Measurements from ENCODE around the gene SS18L1. TPM values are rescaled to one million over a fixed set of nuclear protein-coding genes. Genes with fewer than 3 reads are reported as not detected.

SS18L1 gene
- total and polyA plus RNA-seq, 7 donors = 4.9 to 11.7 (median 9.5) TPM

GRCh38 chr20:62202676-62203377 lies 59.3 kb downstream of the SS18L1 start:
- intact Hi-C loops (cut with DNase I) = no loop called here
- Histone ChIP-seq H3K27ac (no peak overlapping the region), H3K36me3 (peaks cover 19 to 59% (median 35%) of the 10 kb centered on the region in 4 donors), H3K4me1 (no peaks in the 10 kb centered on the region), H3K27me3 (no peaks in the 10 kb centered on the region), H3K9me3 (no peaks in the 10 kb centered on the region), H3K4me3 (no peak overlapping the region)
- DNase-seq = no peak
- 90 to 92% methylated on average over 23 of the region's 23 CpGs for WGBS, 2 donors
- TF ChIP-seq EP300 (IDR thresholded peaks at IDR 0.05) = no peak
- no peak for TF ChIP-seq POLR2AphosphoS5 (IDR thresholded peaks at IDR 0.05)
- TF ChIP-seq, protein P1, sequence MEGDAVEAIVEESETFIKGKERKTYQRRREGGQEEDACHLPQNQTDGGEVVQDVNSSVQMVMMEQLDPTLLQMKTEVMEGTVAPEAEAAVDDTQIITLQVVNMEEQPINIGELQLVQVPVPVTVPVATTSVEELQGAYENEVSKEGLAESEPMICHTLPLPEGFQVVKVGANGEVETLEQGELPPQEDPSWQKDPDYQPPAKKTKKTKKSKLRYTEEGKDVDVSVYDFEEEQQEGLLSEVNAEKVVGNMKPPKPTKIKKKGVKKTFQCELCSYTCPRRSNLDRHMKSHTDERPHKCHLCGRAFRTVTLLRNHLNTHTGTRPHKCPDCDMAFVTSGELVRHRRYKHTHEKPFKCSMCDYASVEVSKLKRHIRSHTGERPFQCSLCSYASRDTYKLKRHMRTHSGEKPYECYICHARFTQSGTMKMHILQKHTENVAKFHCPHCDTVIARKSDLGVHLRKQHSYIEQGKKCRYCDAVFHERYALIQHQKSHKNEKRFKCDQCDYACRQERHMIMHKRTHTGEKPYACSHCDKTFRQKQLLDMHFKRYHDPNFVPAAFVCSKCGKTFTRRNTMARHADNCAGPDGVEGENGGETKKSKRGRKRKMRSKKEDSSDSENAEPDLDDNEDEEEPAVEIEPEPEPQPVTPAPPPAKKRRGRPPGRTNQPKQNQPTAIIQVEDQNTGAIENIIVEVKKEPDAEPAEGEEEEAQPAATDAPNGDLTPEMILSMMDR (IDR thresholded peaks at IDR 0.05) = no peak
- TF ChIP-seq POLR2A (IDR thresholded peaks at IDR 0.05) = no peak

DNA sequence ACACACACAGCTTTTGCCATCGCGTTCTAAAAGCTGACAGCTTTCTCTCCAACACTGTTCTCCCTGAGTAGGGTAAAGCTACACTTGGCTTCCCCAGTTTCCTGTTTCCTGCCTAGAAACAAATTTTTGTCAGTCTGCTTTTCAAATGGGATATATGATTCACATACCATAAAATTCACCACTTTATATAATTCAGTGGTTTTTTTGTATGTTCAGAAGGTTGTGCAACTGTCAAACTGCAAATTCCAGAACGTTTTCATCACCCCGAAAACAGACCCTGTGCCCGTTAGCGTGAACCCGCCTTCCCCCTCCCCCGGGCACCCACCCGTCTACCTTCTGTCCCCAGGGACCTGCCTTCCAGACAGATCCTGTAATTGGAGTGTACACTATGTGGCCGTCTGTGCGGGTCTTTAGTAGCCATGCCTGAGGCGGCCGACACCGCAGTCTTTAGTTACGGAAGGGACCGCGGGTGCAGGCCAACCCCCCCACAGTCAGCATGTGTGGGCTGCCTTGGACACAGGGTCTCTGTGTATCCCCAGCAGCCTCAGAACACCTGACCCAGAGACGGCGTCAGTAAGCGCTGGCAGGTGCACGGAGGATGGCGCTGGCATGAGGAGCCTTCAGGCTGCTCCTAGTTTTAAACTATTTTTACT lies 59.9 kb downstream of the SS18L1 start:
- WGBS, 2 donors = 87 to 90% methylated on average over 22 of the region's 22 CpGs
- Histone ChIP-seq H3K36me3 (peaks cover 13 to 52% (median 29%) of the 10 kb centered on the region in 4 donors), H3K27ac (no peak overlapping the region), H3K4me3 (no peak overlapping the region), H3K27me3 (no peaks in the 10 kb centered on the region), H3K9me3 (no peaks in the 10 kb centered on the region), H3K4me1 (no peaks in the 10 kb centered on the region)
- intact Hi-C loops (cut with DNase I) = no loop called here
- no peak for DNase-seq
- TF ChIP-seq POLR2AphosphoS5 (IDR thresholded peaks at IDR 0.05) = no peak

DNA sequence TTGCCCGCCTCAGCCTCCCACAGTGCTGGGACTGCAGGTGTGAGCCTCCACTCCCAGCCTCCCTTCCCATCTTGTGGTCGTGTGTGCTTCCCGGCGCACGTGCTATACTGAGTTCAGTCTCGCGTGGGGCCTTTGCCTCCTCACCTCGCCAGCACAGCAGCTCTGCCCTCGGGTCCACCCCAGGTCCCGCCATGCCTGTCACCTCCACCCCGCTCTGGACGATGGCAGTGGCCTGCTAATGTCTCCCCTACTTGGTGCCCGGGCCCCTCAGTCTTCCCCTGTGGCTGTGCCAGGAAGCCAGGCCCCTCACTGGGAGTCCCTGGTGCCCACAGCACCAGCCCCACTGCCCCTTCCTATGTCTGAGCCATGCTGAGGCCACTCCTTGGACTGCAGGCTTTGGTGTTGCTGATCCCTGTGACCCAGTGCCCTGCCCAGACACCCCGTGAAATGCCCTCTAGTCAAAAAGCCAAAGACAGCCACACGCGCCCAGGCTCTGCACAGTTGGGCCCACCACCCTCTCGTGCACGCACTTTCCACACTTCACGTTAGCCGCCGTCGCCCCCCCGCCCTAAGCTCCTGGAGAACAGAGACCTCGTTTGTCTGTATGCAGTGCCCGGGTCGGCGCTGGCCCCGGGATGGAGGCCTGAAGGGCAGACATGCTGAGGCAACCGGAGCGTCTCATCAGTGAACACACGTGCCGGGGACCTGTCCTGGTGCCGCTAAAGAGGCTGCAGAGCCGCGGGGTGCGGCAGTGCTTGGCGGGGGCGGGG lies 62.2 kb downstream of the SS18L1 start:
- 92 to 93% methylated on average over 38 of the region's 38 CpGs for WGBS, 2 donors

GRCh38 chr20:62206388-62206775 lies 62.8 kb downstream of the SS18L1 start:
- H3K4me1 ChIP-seq = no peaks in the 10 kb centered on the region
- H3K27me3 ChIP-seq = peaks cover 3 to 24% (median 15%) of the 10 kb centered on the region in 3 donors
- H3K4me3 ChIP-seq = no peak overlapping the region
- H3K36me3 ChIP-seq = peaks cover 0 to 25% (median 5%) of the 10 kb centered on the region in 4 donors
- DNase-seq = no peak
- WGBS, 2 donors = 79 to 91% methylated on average over 17 of the region's 17 CpGs
- H3K9me3 ChIP-seq = no peaks in the 10 kb centered on the region
- intact Hi-C loops (cut with DNase I) = no loop called here
- H3K27ac ChIP-seq = no peak overlapping the region
- TF ChIP-seq POLR2AphosphoS5 (IDR thresholded peaks at IDR 0.05) = no peak
- TF ChIP-seq POLR2A (IDR thresholded peaks at IDR 0.05) = no peak
- TF ChIP-seq, protein P1 (IDR thresholded peaks at IDR 0.05) = no peak
- no peak for TF ChIP-seq EP300 (IDR thresholded peaks at IDR 0.05)

More for the DNA sequence above, 62.2 kb downstream of the SS18L1 start:
- intact Hi-C loops (cut with DNase I) = no loop called here
- Histone ChIP-seq H3K27me3 (peaks cover 3 to 18% (median 10%) of the 10 kb centered on the region in 3 donors), H3K27ac (no peak overlapping the region), H3K36me3 (peaks cover 0 to 31% (median 11%) of the 10 kb centered on the region in 4 donors), H3K4me3 (no peak overlapping the region), H3K4me1 (no peaks in the 10 kb centered on the region), H3K9me3 (no peaks in the 10 kb centered on the region)
- TF ChIP-seq EP300 (IDR thresholded peaks at IDR 0.05) (no peak), POLR2A (IDR thresholded peaks at IDR 0.05) (no peak), POLR2AphosphoS5 (IDR thresholded peaks at IDR 0.05) (no peak)
- TF ChIP-seq, protein P1 (IDR thresholded peaks at IDR 0.05) = no peak
- DNase-seq = no peak
